RPMI7951 (cell line): Measurements from ENCODE around the gene HTRA3. TPM values are rescaled to one million over a fixed set of nuclear protein-coding genes. Genes with fewer than 3 reads are reported as not detected.
A peak's percentile ranks its signal among the peaks of the same experiment; 100 is the strongest.

Experiments
- DNase-seq: peaks from one replicate; pipeline ENCODE4 v3.0.0-alpha.2; 2012; ENCODE audit warnings: low read depth
- total RNA-seq: library from RNA; depleted of rRNA; stranded (reverse); fragments of >200 nt; shearing (Covaris generic); gene quantifications from 2 replicates; pipeline ENCODE4 v1.2.3, GENCODE V29; 2014; rRNA removed

The HTRA3 gene
- total RNA-seq, 1 experiment from 2014 or later = 7.8 TPM

GRCh38 chr4:8355864-8356565, 86.5 kb downstream of the HTRA3 start:
- DNase-seq = peak; percentile 35

Other genes starting within 250 kb of the HTRA3 start
- under 0.01 and 0.29 TPM in 2 replicates for gene ABLIM2, start 110.9 kb upstream of the HTRA3 start, total RNA-seq
- 6.6 and 8.9 TPM in 2 replicates for gene SH3TC1, start 70.5 kb upstream of the HTRA3 start, total RNA-seq
- 10.7 and 12.6 TPM in 2 replicates for gene ACOX3, start 171.0 kb downstream of the HTRA3 start, total RNA-seq
- 7.8 and 9.6 TPM in 2 replicates for gene TRMT44, start 171.0 kb downstream of the HTRA3 start, total RNA-seq